K562 (cell line): Measurements from ENCODE around the gene TM4SF5. TPM values are rescaled to one million over a fixed set of nuclear protein-coding genes. Genes with fewer than 3 reads are reported as not detected.

Experiments
- ATAC-seq: fragments of 200-7000 bp; cut with Tn5 transposase; 3 replicates; pipeline ENCODE4 v1.9.1; 2020; ENCODE audit warnings: moderate library complexity
- BruUV-seq: library from RNA; stranded (reverse); fragments of 400-500 nt; replicated peaks from 2 replicates; lab custom pipeline; 2021; lab: Mats Ljungman, UMichigan
- CTCF ChIA-PET: fragments of 300-600 bp; formaldehyde crosslinking; extraction: SDS; loops from one replicate; lab custom pipeline; 2021; ENCODE audit warnings: low intra/inter-chr PET ratio; lab: Yijun Ruan, JAX
- POLR2A ChIA-PET: fragments of 300-600, 350-650 bp; sonication (Branson Sonifier 250); formaldehyde crosslinking; extraction: SDS; loops from one replicate; lab custom pipeline; 2021; ENCODE audit warnings: antibody characterized with exemption, inconsistent platforms; lab: Yijun Ruan, JAX
- DNase-seq, 4 experiments: peaks; one replicate each; pipeline versions ENCODE4 v3.0.0 to v3.0.0-alpha.2; 2011 to 2018; ENCODE audit warnings: low spot score in 3 of 4, mixed read lengths in 3 of 4; ENCODE audit errors: extremely low read depth in 1 of 4
- FAIRE-seq: peaks from 2 replicates; lab custom pipeline; 2011; peaks lifted over from hg19 to GRCh38; lab: Jason Lieb, UNC
- H2AFZ ChIP-seq: 2 replicates; pipeline ENCODE4 v1.6.0; 2011; ENCODE audit warnings: low read depth, low read length, control low read depth, inconsistent platforms
- H3K27ac ChIP-seq: fragments of 200-600 bp; 3 replicates; pipeline ENCODE4 v1.8.0; 2011; ENCODE audit warnings: low read depth, mild to moderate bottlenecking, control low read depth, inconsistent platforms, low read length, moderate library complexity, mixed read lengths; ENCODE audit errors: extremely low read depth
- H3K27me3 ChIP-seq, 2 experiments: fragments of 300-600 bp in 1 of 2; 2 replicates in 1 of 2; 3 replicates in 1 of 2; pipeline versions ENCODE4 v1.6.0 to v1.8.0; 2011; ENCODE audit warnings: inconsistent platforms in 2 of 2, low read length in 2 of 2, mild to moderate bottlenecking in 1 of 2, mixed read lengths in 1 of 2, moderate library complexity in 1 of 2; ENCODE audit not compliant: control insufficient read depth in 2 of 2, insufficient read depth in 2 of 2
- H3K36me3 ChIP-seq: fragments of 300-600 bp; 3 replicates; pipeline ENCODE4 v1.8.0; 2011; ENCODE audit warnings: mild to moderate bottlenecking, low read length, inconsistent platforms; ENCODE audit not compliant: control insufficient read depth, insufficient read depth
- H3K4me1 ChIP-seq, 2 experiments: fragments of 200-600 bp in 1 of 2; replicated peaks in 1 of 2; 2 replicates in 1 of 2; 3 replicates in 1 of 2; pipeline versions ENCODE4 v1.5.1 to v1.8.0; 2011; ENCODE audit warnings: inconsistent platforms in 2 of 2, low read length in 2 of 2, mild to moderate bottlenecking in 1 of 2, mixed read lengths in 1 of 2, moderate library complexity in 1 of 2; ENCODE audit not compliant: control insufficient read depth in 2 of 2, insufficient read depth in 2 of 2
- H3K4me2 ChIP-seq: 2 replicates; pipeline ENCODE4 v1.6.1; 2011; ENCODE audit warnings: low read length, control low read depth, inconsistent platforms, mixed read lengths; ENCODE audit not compliant: insufficient read depth
- H3K4me3 ChIP-seq: fragments of 200-600 bp; sonication (generic), shearing (Covaris generic); 2 replicates; pipeline ENCODE4 v1.5.1; 2016; ENCODE audit warnings: control low read depth, inconsistent platforms
- H3K79me2 ChIP-seq: fragments of 200-600 bp; 3 replicates; pipeline ENCODE4 v1.8.0; 2011; ENCODE audit warnings: low read length, inconsistent platforms; ENCODE audit not compliant: control insufficient read depth, insufficient read depth
- H3K9ac ChIP-seq, 2 experiments: 2 replicates each; pipeline versions ENCODE4 v1.6.0 to v1.6.1; 2011; ENCODE audit warnings: low read depth in 2 of 2, low read length in 2 of 2, control low read depth in 1 of 2, inconsistent platforms in 1 of 2, mild to moderate bottlenecking in 1 of 2, mixed read lengths in 1 of 2; ENCODE audit not compliant: insufficient read depth in 1 of 2
- H3K9me1 ChIP-seq: one replicate; pipeline ENCODE4 v1.6.0; 2011; ENCODE audit warnings: inconsistent platforms, mild to moderate bottlenecking, low read length, moderate library complexity; ENCODE audit not compliant: control insufficient read depth, insufficient read depth
- H3K9me3 ChIP-seq: replicated peaks from 2 replicates; pipeline ENCODE4 v1.5.1; 2011; ENCODE audit warnings: low read depth, low read length, inconsistent platforms; ENCODE audit not compliant: control insufficient read depth, insufficient read depth
- H4K20me1 ChIP-seq: replicated peaks from 2 replicates; pipeline ENCODE4 v1.6.1; 2011; ENCODE audit warnings: low read length, inconsistent platforms, mixed read lengths; ENCODE audit not compliant: control insufficient read depth, insufficient read depth
- ARHGAP35 ChIP-seq: fragments of 450-650 bp; IDR thresholded peaks from 2 replicates; pipeline ENCODE4 v1.6.1; 2018; ENCODE audit not compliant: partially characterized antibody
- CEBPZ ChIP-seq: fragments of 150-350 bp; IDR thresholded peaks from 2 replicates; pipeline ENCODE4 v1.6.1; 2014; ENCODE audit warnings: low read depth, mild to moderate bottlenecking, low read length, borderline replicate concordance
- CREB5 ChIP-seq: fragments of 250-450 bp; sonication (Bioruptor Pico); IDR thresholded peaks from 2 replicates; pipeline ENCODE4 v1.5.0; 2020; ENCODE audit warnings: mild to moderate bottlenecking
- KDM2B ChIP-seq: fragments of 250-450 bp; sonication (Bioruptor Pico); IDR thresholded peaks from 2 replicates; pipeline ENCODE4 v1.8.0; 2021; ENCODE audit warnings: mild to moderate bottlenecking, moderate library complexity
- PTRF ChIP-seq: fragments of 450-650 bp; IDR thresholded peaks from 2 replicates; pipeline ENCODE4 v1.6.1; 2016; ENCODE audit warnings: mild to moderate bottlenecking, missing genetic modification characterization, missing compliant biosample characterization
- RFX7 ChIP-seq: fragments of 250-450 bp; sonication (Bioruptor Pico); IDR thresholded peaks from 2 replicates; pipeline ENCODE4 v1.5.1; 2021; ENCODE audit warnings: mild to moderate bottlenecking
- RHOXF2B ChIP-seq: fragments of 250-450 bp; sonication (Bioruptor Pico); conservative IDR thresholded peaks from 2 replicates; pipeline ENCODE4 v1.5.1; 2021
- SP2 ChIP-seq: IDR thresholded peaks from 2 replicates; pipeline ENCODE4 v1.6.1; 2011; ENCODE audit warnings: mild to moderate bottlenecking, low read depth, low read length, moderate library complexity; ENCODE audit not compliant: poor library complexity, severe bottlenecking; ENCODE audit errors: extremely low read depth
- STAT5A ChIP-seq: IDR thresholded peaks from 2 replicates; pipeline ENCODE4 v1.6.1; 2012; ENCODE audit warnings: low read length, inconsistent platforms, borderline replicate concordance
- ZKSCAN8 ChIP-seq: fragments of 200-800 bp; sonication (Bioruptor generic); IDR thresholded peaks from 2 replicates; pipeline ENCODE4 v1.6.1; 2016; ENCODE audit warnings: missing genetic modification characterization, missing compliant biosample characterization
- ZNF347 ChIP-seq: fragments of 450-650 bp; formaldehyde crosslinking; IDR thresholded peaks from 2 replicates; pipeline ENCODE4 v1.4.0; 2020; ENCODE audit warnings: low read depth, mild to moderate bottlenecking, moderate library complexity
- WGBS: fragments of 100-300 bp; shearing (Covaris generic); methylation state at CpG from one replicate; pipeline ENCODE4 v1.1.6; 2016; ENCODE audit warnings: low coverage, mixed read lengths; ENCODE audit not compliant: insufficient coverage; ENCODE audit errors: missing lambda C conversion rate; 5-methylcytosine and 5-hydroxymethylcytosine counted together
- in situ Hi-C: fragments of 300-500 bp; cut with MboI; formaldehyde crosslinking; loops from 4 replicates; pipeline ENCODE4 v1.15.0; 2018; ENCODE audit warnings: inconsistent platforms, mixed read lengths
- intact Hi-C: fragments of 100-400 bp; cut with micrococcal nuclease; formaldehyde crosslinking; loops from 2 replicates; pipeline ENCODE4 v1.14.2; 2022
- polyA plus RNA-seq, 8 experiments: library from polyadenylated mRNA; depleted of rRNA in 4 of 8; stranded (reverse) in 5 of 8; unstranded in 3 of 8; fragments of >200 nt; fragmentation: Nextera tagmentation in 2 of 8; fragmentation: Illumina TruSeq in 1 of 8; extraction: Ambion mirVana in 2 of 8; extraction: Trizol in 1 of 8; gene quantifications; 2 replicates each; pipeline versions ENCODE4 v1.2.1 to v1.2.3, GENCODE V29; 2011 to 2014; ENCODE audit warnings: inconsistent platforms in 1 of 8, missing spikeins in 1 of 8
- total RNA-seq, 7 experiments: library from RNA; depleted of rRNA in 6 of 7; stranded (reverse); fragments of >200 nt in 6 of 7; fragmentation: Illumina TruSeq in 2 of 7; extraction: Trizol in 2 of 7; gene quantifications; 2 replicates each; pipeline versions ENCODE4 v1.2.1 to v1.2.3, GENCODE V29; 2011 to 2021; ENCODE audit warnings: low replicate concordance in 1 of 7

Gene TM4SF5
- total and polyA plus RNA-seq, 9 of the 15 experiments (the other 6 are each of a cell fraction or from before 2014, with no cell fraction given) = not detected

GRCh38 chr17:4748686-4749085 is 23.0 kb upstream of the TM4SF5 start:
- Histone ChIP-seq H3K27me3 (peaks cover 12 to 23% of the 10 kb centered on the region in 2 experiments; a peak in 4 of 5 replicates), H3K4me1 (peaks cover 0 to 9% of the 10 kb centered on the region in 2 experiments; a peak in 2 of 5 replicates), H3K36me3 (no peaks in the 10 kb centered on the region), H3K79me2 (no peaks in the 10 kb centered on the region), H3K4me2 (no peak overlapping the region), H4K20me1 (no peaks in the 10 kb centered on the region), H3K9me1 (no peaks in the 10 kb centered on the region), H2AFZ (no peak overlapping the region), H3K27ac (no peak overlapping the region), H3K9me3 (no peaks in the 10 kb centered on the region), H3K4me3 (no peak overlapping the region), H3K9ac (no peak overlapping the region)
- no peak for TF ChIP-seq ARHGAP35
- peak; percentile 50; the same call in 1 of the 2 replicates for TF ChIP-seq ZKSCAN8 (CRISPR knock-in tag)
- 5% methylated on average over 4 of the region's 4 CpGs for WGBS
- ATAC-seq (no peak), DNase-seq (no peak), FAIRE-seq (no peak)
- intact Hi-C loops (no loop called here), in situ Hi-C loops (no loop called here)
- no TSS peak for BruUV-seq
- CTCF ChIA-PET = no interaction called here
- POLR2A ChIA-PET = no interaction called here

- no peaks in the 10 kb centered on the region for H3K36me3 ChIP-seq
- no TSS peak for BruUV-seq
- intact Hi-C loops = no loop called here
- no peak for TF ChIP-seq CEBPZ
- TF ChIP-seq CREB5 = no peak
- TF ChIP-seq STAT5A = no peak
- TF ChIP-seq PTRF (tag) = no peak
- no peak for TF ChIP-seq KDM2B
- no peak for TF ChIP-seq RFX7 (CRISPR knock-in tag)
- TF ChIP-seq RHOXF2B (CRISPR knock-in tag) = no peak
- no peak for TF ChIP-seq SP2
- no peak for TF ChIP-seq ZNF347 (CRISPR knock-in tag)
Observed at GRCh38 chr17:4750606-4751005, 21.1 kb upstream of the TM4SF5 start.

More at GRCh38 chr17:4750606-4751005, 21.1 kb upstream of the TM4SF5 start:
- ChIA-PET CTCF (no interaction called here), POLR2A (no interaction called here)
- peaks cover 14 to 24% of the 10 kb centered on the region in 2 experiments; a peak in 4 of 5 replicates for H3K27me3 ChIP-seq
- H2AFZ ChIP-seq = no peak overlapping the region
- WGBS = 4% methylated on average over 3 of the region's 3 CpGs
- H3K9ac ChIP-seq = no peak overlapping the region
- no peaks in the 10 kb centered on the region for H3K9me1 ChIP-seq
- no peak overlapping the region for H3K4me2 ChIP-seq
- H3K27ac ChIP-seq = no peak overlapping the region
- ATAC-seq (no peak), DNase-seq (no peak), FAIRE-seq (no peak)
- no peak overlapping the region for H3K4me3 ChIP-seq
- in situ Hi-C loops = no loop called here
- H3K79me2 ChIP-seq = no peaks in the 10 kb centered on the region
- H3K9me3 ChIP-seq = no peaks in the 10 kb centered on the region
- H3K4me1 ChIP-seq = peaks cover 0 to 2% of the 10 kb centered on the region in 2 experiments; a peak in 1 of 5 replicates
- no peaks in the 10 kb centered on the region for H4K20me1 ChIP-seq
